ENCODE results near the gene LGALS14. TPM values are rescaled to one million over a fixed set of nuclear protein-coding genes. Genes with fewer than 3 reads are reported as not detected.
"Not testable (repeated sequence)": the region's sequence is repeated elsewhere in the genome, so short reads cannot be mapped to it uniquely, and the experiment has no call there.

LGALS14 gene
- total RNA-seq, 1 donor from 2014 or later, result not detected

GRCh38 chr19:39708594-39708993 is 4.3 kb downstream of the LGALS14 start:
- no peak for DNase-seq (ENCODE audit: extremely low spot score in 2 of 2)
- Histone ChIP-seq H3K27me3 (no peaks in the 10 kb centered on the region), H3K4me1 (no peaks in the 10 kb centered on the region), H3K9me3 (no peaks in the 10 kb centered on the region), H3K4me3 (no peak overlapping the region), H3K27ac (no peak overlapping the region), H3K36me3 (no peaks in the 10 kb centered on the region)
- TF ChIP-seq POLR2AphosphoS5 (IDR thresholded peaks at IDR 0.05; ENCODE audit: insufficient read depth in 1 of 2, low read depth in 1 of 2), result no peak
- no peak for TF ChIP-seq POLR2A (IDR thresholded peaks at IDR 0.05)
- no peak for TF ChIP-seq CTCF (IDR thresholded peaks at IDR 0.05)
- intact Hi-C loops (cut with DNase I), result no loop called here

- H3K9me3 ChIP-seq, result no peaks in the 10 kb centered on the region
- intact Hi-C loops (cut with DNase I), result no loop called here
Observed at GRCh38 chr19:39709026-39709872, 5.0 kb downstream of the LGALS14 start.

GRCh38 chr19:39710333-39710890 is 6.1 kb downstream of the LGALS14 start:
- Histone ChIP-seq H3K27me3 (no peaks in the 10 kb centered on the region), H3K4me1 (no peaks in the 10 kb centered on the region), H3K27ac (no peak overlapping the region), H3K9me3 (no peaks in the 10 kb centered on the region), H3K4me3 (no peak overlapping the region), H3K36me3 (no peaks in the 10 kb centered on the region)
- intact Hi-C loops (cut with DNase I), result no loop called here
- TF ChIP-seq CTCF (IDR thresholded peaks at IDR 0.05) (no peak), POLR2A (IDR thresholded peaks at IDR 0.05) (no peak), POLR2AphosphoS5 (IDR thresholded peaks at IDR 0.05; ENCODE audit: insufficient read depth in 1 of 2, low read depth in 1 of 2) (no peak)
- DNase-seq (ENCODE audit: extremely low spot score in 2 of 2), result no peak

More at GRCh38 chr19:39709026-39709872, 5.0 kb downstream of the LGALS14 start:
- DNase-seq (ENCODE audit: extremely low spot score in 2 of 2), result no peak
- Histone ChIP-seq H3K36me3 (no peaks in the 10 kb centered on the region), H3K4me1 (no peaks in the 10 kb centered on the region), H3K27ac (no peak overlapping the region), H3K4me3 (no peak overlapping the region), H3K27me3 (no peaks in the 10 kb centered on the region)
- TF ChIP-seq CTCF (IDR thresholded peaks at IDR 0.05) (no peak), POLR2AphosphoS5 (IDR thresholded peaks at IDR 0.05; ENCODE audit: insufficient read depth in 1 of 2, low read depth in 1 of 2) (no peak), POLR2A (IDR thresholded peaks at IDR 0.05) (no peak)

- H3K4me3 ChIP-seq; H3K4me1 ChIP-seq; intact Hi-C loops (cut with DNase I); DNase-seq (ENCODE audit: extremely low spot score in 2 of 2); H3K27ac ChIP-seq; H3K36me3 ChIP-seq; H3K9me3 ChIP-seq; H3K27me3 ChIP-seq: not testable (repeated sequence)
Observed at GRCh38 chr19:39720144-39720543, 15.9 kb downstream of the LGALS14 start.

- intact Hi-C loops (cut with DNase I), result no loop called here
- no peak for DNase-seq (ENCODE audit: extremely low spot score in 2 of 2)
- no peaks in the 10 kb centered on the region for H3K4me1 ChIP-seq
- H3K4me3 ChIP-seq, result no peak overlapping the region
- no peak for TF ChIP-seq POLR2A (IDR thresholded peaks at IDR 0.05)
- no peak for TF ChIP-seq POLR2AphosphoS5 (IDR thresholded peaks at IDR 0.05; ENCODE audit: insufficient read depth in 1 of 2, low read depth in 1 of 2)
- no peak for TF ChIP-seq CTCF (IDR thresholded peaks at IDR 0.05)
- no peak overlapping the region for H3K27ac ChIP-seq
- H3K9me3 ChIP-seq, result no peaks in the 10 kb centered on the region
- no peaks in the 10 kb centered on the region for H3K36me3 ChIP-seq
- H3K27me3 ChIP-seq, result no peaks in the 10 kb centered on the region
Observed at GRCh38 chr19:39725995-39726394, 21.7 kb downstream of the LGALS14 start.
